Fibroblast of the conjunctiva (primary cell): Measurements from ENCODE around the gene CELF6.
"Not testable (repeated sequence)": the region's sequence is repeated elsewhere in the genome, so short reads cannot be mapped to it uniquely, and the experiment has no call there.

ENCODE experiments used
- DNase-seq: peaks from one replicate; pipeline ENCODE4 v3.0.0-alpha.2; 2010; ENCODE audit warnings: low read depth

CELF6 gene

GRCh38 chr15:72315706-72316370, 4.1 kb downstream of the CELF6 start:
- no peak for DNase-seq

- DNase-seq, result no peak
These were observed 6.1 kb downstream of the CELF6 start for GRCh38 chr15:72313881-72314280.

GRCh38 chr15:72313448-72313840, 6.5 kb downstream of the CELF6 start:
- DNase-seq, result no peak

- peak; percentile 61 for DNase-seq
These were observed 7.1 kb downstream of the CELF6 start for GRCh38 chr15:72312605-72313447.

GRCh38 chr15:72307026-72307425, 12.9 kb downstream of the CELF6 start:
- DNase-seq, result no peak

- DNase-seq, result peak; percentile 47
These were observed 13.7 kb downstream of the CELF6 start for GRCh38 chr15:72306211-72306785.

- DNase-seq, result no peak
These were observed 15.4 kb downstream of the CELF6 start for GRCh38 chr15:72304596-72304995.

- DNase-seq, result no peak
These were observed 17.0 kb downstream of the CELF6 start for GRCh38 chr15:72302955-72303354.

- DNase-seq, result no peak
These were observed 30.2 kb downstream of the CELF6 start for GRCh38 chr15:72289597-72290325.

GRCh38 chr15:72288796-72289596, 31.0 kb downstream of the CELF6 start:
- DNase-seq, result no peak

- DNase-seq, result peak; percentile 9
These were observed 33.9 kb downstream of the CELF6 start for GRCh38 chr15:72285927-72286516.

GRCh38 chr15:72285402-72285801, 34.6 kb downstream of the CELF6 start:
- no peak for DNase-seq

GRCh38 chr15:72284781-72285180, 35.2 kb downstream of the CELF6 start:
- DNase-seq, result no peak

GRCh38 chr15:72281713-72282112, 38.2 kb downstream of the CELF6 start:
- no peak for DNase-seq

- no peak for DNase-seq
These were observed 39.2 kb downstream of the CELF6 start for GRCh38 chr15:72280751-72281150.

- no peak for DNase-seq
These were observed 41.2 kb downstream of the CELF6 start for GRCh38 chr15:72278737-72279136.

GRCh38 chr15:72276326-72276700, 43.6 kb downstream of the CELF6 start:
- DNase-seq, result no peak

- not testable (repeated sequence) for DNase-seq
These were observed 44.2 kb downstream of the CELF6 start for GRCh38 chr15:72275635-72276325.

GRCh38 chr15:72272997-72273352, 47.0 kb downstream of the CELF6 start:
- DNase-seq, result no peak

GRCh38 chr15:72272213-72272996, 47.6 kb downstream of the CELF6 start, which contains the start of gene PARP6:
TSS of gene PARP6 (minus strand) at chr15:72272554. CDS start at chr15:72267477, 5,077 bp downstream.
- peak; percentile 97 for DNase-seq
